GM23338 (cell line): ENCODE measurements around the gene RAI14. TPM values are rescaled to one million over a fixed set of nuclear protein-coding genes. Genes with fewer than 3 reads are reported as not detected.

Experiments used
- ATAC-seq: fragments of 200-7000 bp; cut with Tn5 transposase; 3 replicates; pipeline ENCODE4 v1.9.1; 2020
- DNase-seq: peaks from one replicate; pipeline ENCODE4 v3.0.0-alpha.2; 2015; ENCODE audit warnings: low spot score
- H2AFZ ChIP-seq: fragments of 200-600 bp; sonication (generic); 2 replicates; pipeline ENCODE4 v1.8.0; 2016; ENCODE audit warnings: antibody characterized with exemption, mild to moderate bottlenecking, moderate library complexity
- H3F3A ChIP-seq: fragments of 200-600 bp; sonication (generic); replicated peaks from 2 replicates; pipeline ENCODE4 v1.8.0; 2017; ENCODE audit warnings: antibody characterized with exemption, mixed run types, low read depth
- H3K27ac ChIP-seq: fragments of 200-600 bp; sonication (generic); 2 replicates; pipeline ENCODE4 v1.6.1; 2016; ENCODE audit warnings: low read depth
- H3K27me3 ChIP-seq: fragments of 200-600 bp; sonication (generic); 2 replicates; pipeline ENCODE4 v1.8.0; 2016; ENCODE audit warnings: mild to moderate bottlenecking, mixed run types, moderate library complexity; ENCODE audit not compliant: insufficient read depth
- H3K36me3 ChIP-seq: fragments of 200-600 bp; sonication (generic); 2 replicates; pipeline ENCODE4 v1.8.0; 2016; ENCODE audit warnings: mild to moderate bottlenecking; ENCODE audit not compliant: insufficient read depth
- H3K4me1 ChIP-seq: fragments of 200-600 bp; sonication (generic); 2 replicates; pipeline ENCODE4 v1.8.0; 2016; ENCODE audit warnings: mild to moderate bottlenecking, moderate library complexity; ENCODE audit not compliant: insufficient read depth
- H3K4me2 ChIP-seq: fragments of 200-600 bp; sonication (generic); 2 replicates; pipeline ENCODE4 v1.7.1; 2017; ENCODE audit warnings: mixed run types
- H3K4me3 ChIP-seq: fragments of 200-600 bp; sonication (generic); 2 replicates; pipeline ENCODE4 v1.6.1; 2016; ENCODE audit warnings: mixed run types
- H3K79me2 ChIP-seq: fragments of 200-600 bp; sonication (generic); replicated peaks from 2 replicates; pipeline ENCODE4 v1.8.0; 2017; ENCODE audit warnings: mild to moderate bottlenecking; ENCODE audit not compliant: insufficient read depth
- H3K9me2 ChIP-seq: fragments of 200-600 bp; sonication (generic); 2 replicates; pipeline ENCODE4 v1.8.0; 2017; ENCODE audit not compliant: insufficient read depth
- H4K20me1 ChIP-seq: fragments of 200-600 bp; sonication (generic); replicated peaks from 2 replicates; pipeline ENCODE4 v1.8.0; 2017; ENCODE audit warnings: mild to moderate bottlenecking; ENCODE audit not compliant: insufficient read depth
- H3K27ac Mint-ChIP-seq: 2 replicates; pipeline ENCODE4 v1.8.0; 2020; ENCODE audit warnings: inconsistent platforms, mild to moderate bottlenecking, moderate library complexity, mixed read lengths
- H3K27me3 Mint-ChIP-seq: 3 replicates; pipeline ENCODE4 v1.8.0; 2022; ENCODE audit warnings: low read depth, mild to moderate bottlenecking, moderate library complexity, mixed read lengths, inconsistent platforms; ENCODE audit not compliant: insufficient read depth, poor library complexity
- H3K36me3 Mint-ChIP-seq: 3 replicates; pipeline ENCODE4 v1.8.0; 2021; ENCODE audit warnings: low read depth, mild to moderate bottlenecking, inconsistent platforms, moderate library complexity, mixed read lengths
- H3K4me1 Mint-ChIP-seq: 3 replicates; pipeline ENCODE4 v1.8.0; 2020; ENCODE audit warnings: mild to moderate bottlenecking, inconsistent platforms, mixed read lengths
- H3K4me3 Mint-ChIP-seq: 3 replicates; pipeline ENCODE4 v1.8.0; 2021; ENCODE audit warnings: moderate library complexity, mild to moderate bottlenecking, inconsistent platforms, mixed read lengths
- H3K9me3 Mint-ChIP-seq: 3 replicates; pipeline ENCODE4 v1.8.0; 2020; ENCODE audit warnings: moderate library complexity, mild to moderate bottlenecking, inconsistent platforms, mixed read lengths
- CREB1 ChIP-seq: fragments of 250-450 bp; sonication (Bioruptor Pico); IDR thresholded peaks from 2 replicates; pipeline ENCODE4 v1.5.0; 2020; ENCODE audit warnings: low read depth, mild to moderate bottlenecking, moderate library complexity
- CTCF ChIP-seq, 2 experiments: fragments of 200-600 bp in 1 of 2; sonication (generic) in 1 of 2; conservative IDR thresholded peaks; 2 replicates each; pipeline versions ENCODE4 v1.5.1 to v1.6.1; 2016 to 2017; ENCODE audit warnings: antibody characterized with exemption in 2 of 2, low read depth in 2 of 2, mild to moderate bottlenecking in 2 of 2, moderate library complexity in 1 of 2
- POLR2AphosphoS5 ChIP-seq: IDR thresholded peaks from 2 replicates; pipeline ENCODE4 v1.6.1; 2016; ENCODE audit warnings: antibody characterized with exemption, low read depth
- STAT1 ChIP-seq: IDR thresholded peaks from one replicate; pipeline ENCODE4 v1.6.1; 2016; ENCODE audit warnings: antibody characterized with exemption; ENCODE audit not compliant: unreplicated experiment
- polyA plus RNA-seq: library from polyadenylated mRNA; unstranded; fragments of >200 nt; fragmentation: Nextera tagmentation; extraction: Ambion mirVana; gene quantifications from 2 replicates; pipeline ENCODE4 v1.2.1, GENCODE V29; 2016
- total RNA-seq: library from RNA; depleted of rRNA; stranded (reverse); fragments of >200 nt; shearing (Covaris generic); gene quantifications from 2 replicates; pipeline ENCODE4 v1.2.3, GENCODE V29; 2014
- TF ChIP-seq, protein P1 (sequence below): fragments of 250-450 bp; sonication (Bioruptor Pico); IDR thresholded peaks from 2 replicates; pipeline ENCODE4 v1.5.0; 2020; ENCODE audit warnings: mild to moderate bottlenecking, moderate library complexity

The RAI14 gene
- total and polyA plus RNA-seq, 2 experiments from 2014 or later = 58.8 to 95.8 TPM

GRCh38 chr5:34865091-34865490 lies 209.0 kb downstream of the RAI14 start (continued):
- TF ChIP-seq, protein P1, sequence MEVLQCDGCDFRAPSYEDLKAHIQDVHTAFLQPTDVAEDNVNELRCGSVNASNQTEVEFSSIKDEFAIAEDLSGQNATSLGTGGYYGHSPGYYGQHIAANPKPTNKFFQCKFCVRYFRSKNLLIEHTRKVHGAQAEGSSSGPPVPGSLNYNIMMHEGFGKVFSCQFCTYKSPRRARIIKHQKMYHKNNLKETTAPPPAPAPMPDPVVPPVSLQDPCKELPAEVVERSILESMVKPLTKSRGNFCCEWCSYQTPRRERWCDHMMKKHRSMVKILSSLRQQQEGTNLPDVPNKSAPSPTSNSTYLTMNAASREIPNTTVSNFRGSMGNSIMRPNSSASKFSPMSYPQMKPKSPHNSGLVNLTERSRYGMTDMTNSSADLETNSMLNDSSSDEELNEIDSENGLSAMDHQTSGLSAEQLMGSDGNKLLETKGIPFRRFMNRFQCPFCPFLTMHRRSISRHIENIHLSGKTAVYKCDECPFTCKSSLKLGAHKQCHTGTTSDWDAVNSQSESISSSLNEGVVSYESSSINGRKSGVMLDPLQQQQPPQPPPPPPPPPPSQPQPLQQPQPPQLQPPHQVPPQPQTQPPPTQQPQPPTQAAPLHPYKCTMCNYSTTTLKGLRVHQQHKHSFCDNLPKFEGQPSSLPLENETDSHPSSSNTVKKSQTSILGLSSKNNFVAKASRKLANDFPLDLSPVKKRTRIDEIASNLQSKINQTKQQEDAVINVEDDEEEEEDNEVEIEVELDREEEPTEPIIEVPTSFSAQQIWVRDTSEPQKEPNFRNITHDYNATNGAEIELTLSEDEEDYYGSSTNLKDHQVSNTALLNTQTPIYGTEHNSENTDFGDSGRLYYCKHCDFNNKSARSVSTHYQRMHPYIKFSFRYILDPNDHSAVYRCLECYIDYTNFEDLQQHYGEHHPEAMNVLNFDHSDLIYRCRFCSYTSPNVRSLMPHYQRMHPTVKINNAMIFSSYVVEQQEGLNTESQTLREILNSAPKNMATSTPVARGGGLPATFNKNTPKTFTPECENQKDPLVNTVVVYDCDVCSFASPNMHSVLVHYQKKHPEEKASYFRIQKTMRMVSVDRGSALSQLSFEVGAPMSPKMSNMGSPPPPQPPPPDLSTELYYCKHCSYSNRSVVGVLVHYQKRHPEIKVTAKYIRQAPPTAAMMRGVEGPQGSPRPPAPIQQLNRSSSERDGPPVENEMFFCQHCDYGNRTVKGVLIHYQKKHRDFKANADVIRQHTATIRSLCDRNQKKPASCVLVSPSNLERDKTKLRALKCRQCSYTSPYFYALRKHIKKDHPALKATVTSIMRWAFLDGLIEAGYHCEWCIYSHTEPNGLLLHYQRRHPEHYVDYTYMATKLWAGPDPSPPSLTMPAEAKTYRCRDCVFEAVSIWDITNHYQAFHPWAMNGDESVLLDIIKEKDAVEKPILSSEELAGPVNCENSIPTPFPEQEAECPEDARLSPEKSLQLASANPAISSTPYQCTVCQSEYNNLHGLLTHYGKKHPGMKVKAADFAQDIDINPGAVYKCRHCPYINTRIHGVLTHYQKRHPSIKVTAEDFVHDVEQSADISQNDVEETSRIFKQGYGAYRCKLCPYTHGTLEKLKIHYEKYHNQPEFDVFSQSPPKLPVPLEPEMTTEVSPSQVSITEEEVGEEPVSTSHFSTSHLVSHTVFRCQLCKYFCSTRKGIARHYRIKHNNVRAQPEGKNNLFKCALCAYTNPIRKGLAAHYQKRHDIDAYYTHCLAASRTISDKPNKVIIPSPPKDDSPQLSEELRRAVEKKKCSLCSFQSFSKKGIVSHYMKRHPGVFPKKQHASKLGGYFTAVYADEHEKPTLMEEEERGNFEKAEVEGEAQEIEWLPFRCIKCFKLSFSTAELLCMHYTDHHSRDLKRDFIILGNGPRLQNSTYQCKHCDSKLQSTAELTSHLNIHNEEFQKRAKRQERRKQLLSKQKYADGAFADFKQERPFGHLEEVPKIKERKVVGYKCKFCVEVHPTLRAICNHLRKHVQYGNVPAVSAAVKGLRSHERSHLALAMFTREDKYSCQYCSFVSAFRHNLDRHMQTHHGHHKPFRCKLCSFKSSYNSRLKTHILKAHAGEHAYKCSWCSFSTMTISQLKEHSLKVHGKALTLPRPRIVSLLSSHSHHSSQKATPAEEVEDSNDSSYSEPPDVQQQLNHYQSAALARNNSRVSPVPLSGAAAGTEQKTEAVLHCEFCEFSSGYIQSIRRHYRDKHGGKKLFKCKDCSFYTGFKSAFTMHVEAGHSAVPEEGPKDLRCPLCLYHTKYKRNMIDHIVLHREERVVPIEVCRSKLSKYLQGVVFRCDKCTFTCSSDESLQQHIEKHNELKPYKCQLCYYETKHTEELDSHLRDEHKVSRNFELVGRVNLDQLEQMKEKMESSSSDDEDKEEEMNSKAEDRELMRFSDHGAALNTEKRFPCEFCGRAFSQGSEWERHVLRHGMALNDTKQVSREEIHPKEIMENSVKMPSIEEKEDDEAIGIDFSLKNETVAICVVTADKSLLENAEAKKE (CRISPR knock-in tag) = no peak
- no peak for TF ChIP-seq CTCF (conservative IDR thresholded peaks at IDR 0.05; ENCODE audit: low read depth in 2 of 2)
- TF ChIP-seq POLR2AphosphoS5 = no peak
- TF ChIP-seq CREB1 (CRISPR knock-in tag) = no peak

GRCh38 chr5:34866989-34867471 lies 210.9 kb downstream of the RAI14 start:
- ATAC-seq = peak; percentile 41
- Histone ChIP-seq H3K79me2 (no peaks in the 10 kb centered on the region), H3K27me3 (no peaks in the 10 kb centered on the region), H4K20me1 (no peaks in the 10 kb centered on the region), H3K4me3 (no peak overlapping the region), H3F3A (no peaks in the 10 kb centered on the region), H3K36me3 (no peaks in the 10 kb centered on the region), H3K4me2 (0 out of 2 replicates have a peak overlapping the region, but pooled peaks have one; percentile 0), H3K27ac (no peak overlapping the region), H3K9me2 (no peaks in the 10 kb centered on the region), H3K4me1 (peaks cover 42% of the 10 kb centered on the region), H2AFZ (no peak overlapping the region)
- no peak overlapping the region for H3K4me3 Mint-ChIP-seq
- H3K4me1 Mint-ChIP-seq = peaks cover 52% of the 10 kb centered on the region
- peak overlapping the region; percentile 93 for H3K27ac Mint-ChIP-seq
- H3K9me3 Mint-ChIP-seq = no peaks in the 10 kb centered on the region
- H3K36me3 Mint-ChIP-seq = peaks cover 11% of the 10 kb centered on the region
- no peaks in the 10 kb centered on the region for H3K27me3 Mint-ChIP-seq
- no peak for DNase-seq
- TF ChIP-seq, protein P1 (CRISPR knock-in tag) = no peak
- no peak for TF ChIP-seq STAT1
